Large intestine (tissue), 3 donors: ENCODE measurements around the gene NFATC3. TPM values are rescaled to one million over a fixed set of nuclear protein-coding genes. Genes with fewer than 3 reads are reported as not detected.

ENCODE experiments used
- DNase-seq, 2 donors: peaks; one replicate each; pipeline versions ENCODE4 v3.0.0 to v3.0.0-alpha.2; 2013
- H3K27ac ChIP-seq: one replicate; pipeline ENCODE4 v1.5.1; 2013; ENCODE audit warnings: low read length
- H3K27me3 ChIP-seq: 2 replicates; pipeline ENCODE4 v1.6.1; 2013; ENCODE audit warnings: low read length; ENCODE audit not compliant: control insufficient read depth, insufficient read depth
- H3K36me3 ChIP-seq: 2 replicates; pipeline ENCODE4 v1.6.1; 2013; ENCODE audit warnings: low read length; ENCODE audit not compliant: control insufficient read depth, insufficient read depth
- H3K4me1 ChIP-seq: one replicate; pipeline ENCODE4 v1.6.1; 2013; ENCODE audit warnings: low read length; ENCODE audit not compliant: control insufficient read depth, insufficient read depth
- H3K4me3 ChIP-seq: one replicate; pipeline ENCODE4 v1.5.1; 2013; ENCODE audit warnings: low read length
- H3K9me3 ChIP-seq: one replicate; pipeline ENCODE4 v1.6.1; 2013; ENCODE audit warnings: mild to moderate bottlenecking, low read depth, low read length, moderate library complexity; ENCODE audit not compliant: control insufficient read depth
- WGBS: methylation state at CpG from one replicate; pipeline ENCODE4 v1.1.5; 2013; ENCODE audit warnings: low lambda C conversion rate; ENCODE audit not compliant: insufficient coverage; 5-methylcytosine and 5-hydroxymethylcytosine counted together
- polyA plus RNA-seq: library from polyadenylated mRNA; unstranded; fragments of 120-200 nt; gene quantifications from one replicate; pipeline ENCODE4 v1.2.1, GENCODE V29; 2013

The NFATC3 gene
- polyA plus RNA-seq, 1 donor: 22.0 TPM

GRCh38 chr16:68072038-68072695 lies 13.0 kb upstream of the NFATC3 start:
- Histone ChIP-seq H3K27ac (peak overlapping the region; percentile 33), H3K36me3 (peaks cover 64% of the 10 kb centered on the region)
- no CpG with 5 or more reads among the region's 9 CpGs for WGBS

DNA sequence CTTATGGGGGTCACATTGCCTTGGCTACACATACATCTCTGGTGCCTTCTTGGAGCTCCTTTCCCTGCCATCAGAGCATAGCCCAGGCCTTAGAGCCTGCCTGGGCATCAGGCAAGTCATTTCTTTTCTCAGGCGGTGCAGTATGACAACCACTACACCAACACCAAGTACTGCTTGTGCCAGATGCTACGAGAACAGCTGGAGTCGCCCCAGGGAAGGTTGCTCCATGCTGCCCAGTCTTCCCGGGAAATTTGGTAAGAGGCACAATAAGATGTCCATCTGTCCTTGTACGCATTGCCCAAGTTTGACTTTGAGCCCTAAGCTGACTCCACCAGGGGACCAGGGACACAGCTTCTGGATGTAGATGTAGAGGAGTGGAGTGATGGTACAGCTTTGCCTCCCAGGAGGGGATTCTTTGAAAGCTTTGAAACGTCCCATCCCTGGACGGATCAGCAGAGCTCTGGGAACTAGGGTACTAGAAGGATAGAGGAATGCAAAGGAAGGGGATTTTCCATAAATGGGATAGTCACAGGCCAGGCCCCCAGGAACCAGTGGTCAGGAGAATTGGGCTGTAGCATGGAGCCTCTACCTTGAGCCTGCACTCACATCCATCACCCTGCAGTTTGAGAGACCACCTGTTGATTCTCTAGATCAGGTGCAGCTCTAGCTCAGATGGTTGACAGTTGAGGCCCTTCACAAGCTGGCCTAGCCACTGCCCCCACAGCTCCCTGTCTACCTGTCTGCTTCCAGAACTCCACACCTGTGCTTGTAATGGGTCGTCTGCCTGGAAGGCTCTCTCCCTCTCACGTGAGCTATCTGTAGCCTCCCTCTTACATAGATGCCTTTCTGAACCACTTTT lies 11.0 kb upstream of the NFATC3 start:
- peaks cover 63% of the 10 kb centered on the region for H3K36me3 ChIP-seq
- H3K9me3 ChIP-seq: no peaks in the 10 kb centered on the region
- no CpG with 5 or more reads among the region's 9 CpGs for WGBS
- peaks cover 17% of the 10 kb centered on the region for H3K4me1 ChIP-seq
- no peaks in the 10 kb centered on the region for H3K27me3 ChIP-seq
- DNase-seq: no peak
- H3K4me3 ChIP-seq: no peak overlapping the region
- H3K27ac ChIP-seq: no peak overlapping the region

More at GRCh38 chr16:68072038-68072695, 13.0 kb upstream of the NFATC3 start:
- DNase-seq: peak; percentile 76 to 81
- no peak overlapping the region for H3K4me3 ChIP-seq
- H3K9me3 ChIP-seq: no peaks in the 10 kb centered on the region
- H3K4me1 ChIP-seq: no peaks in the 10 kb centered on the region
- no peaks in the 10 kb centered on the region for H3K27me3 ChIP-seq

DNA sequence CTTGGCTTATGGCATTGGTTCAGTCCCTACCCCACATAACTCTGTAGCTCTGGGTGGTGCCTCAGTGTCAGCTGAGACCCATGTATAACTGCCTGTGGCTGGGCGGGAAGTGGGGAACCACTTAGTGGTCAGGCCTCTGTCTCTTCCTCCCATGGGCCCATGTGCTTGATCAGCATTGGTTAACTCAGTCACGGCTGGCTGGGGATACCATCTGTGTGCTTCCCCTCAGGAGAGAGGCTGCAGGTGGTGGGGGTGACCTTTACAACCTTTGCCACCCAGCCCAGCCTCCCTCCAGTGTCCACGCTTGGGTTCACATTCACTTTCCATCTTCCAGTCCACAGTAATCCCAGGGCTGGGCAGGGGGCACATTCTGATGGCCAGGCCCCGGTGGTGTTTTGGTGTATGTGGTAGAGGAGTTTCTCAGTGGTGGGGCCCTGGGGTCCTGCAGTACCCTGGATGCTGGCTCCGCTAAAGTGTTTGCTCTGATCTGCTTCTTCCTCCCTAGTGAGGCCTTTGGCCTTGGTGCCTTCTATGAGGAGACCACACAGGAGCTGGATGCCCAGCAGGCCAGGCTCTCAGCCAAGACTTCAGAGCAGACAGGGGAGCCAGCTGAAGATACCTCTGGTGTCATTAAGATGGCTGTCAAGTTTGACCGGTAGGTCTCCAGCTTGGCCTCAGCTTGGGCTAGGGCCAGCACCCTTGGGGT lies 10.2 kb upstream of the NFATC3 start:
- Histone ChIP-seq H3K36me3 (peaks cover 57% of the 10 kb centered on the region), H3K27me3 (no peaks in the 10 kb centered on the region), H3K27ac (no peak overlapping the region), H3K9me3 (no peaks in the 10 kb centered on the region), H3K4me1 (peaks cover 26% of the 10 kb centered on the region), H3K4me3 (no peak overlapping the region)
- DNase-seq: no peak
- WGBS: no CpG with 5 or more reads among the region's 6 CpGs

DNA sequence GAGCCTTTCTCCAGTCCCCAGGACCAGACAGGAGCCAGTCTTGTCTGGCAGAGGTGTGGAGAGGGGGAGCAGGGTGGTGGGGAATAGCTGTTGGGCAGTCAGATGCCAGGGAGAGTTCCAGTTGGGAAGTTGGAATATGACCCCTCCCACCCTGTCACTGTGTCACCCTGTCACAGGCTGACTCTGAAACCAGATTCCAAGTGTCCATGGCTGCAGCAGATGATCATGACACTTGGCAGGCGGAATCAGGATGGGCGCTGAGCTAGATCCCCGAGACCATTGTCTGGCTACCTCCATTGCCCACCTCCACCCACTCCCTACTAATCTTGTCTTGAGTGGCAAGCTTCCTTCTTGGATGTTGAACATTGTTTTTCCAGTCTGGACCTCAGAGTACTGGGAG lies 9.2 kb upstream of the NFATC3 start:
- no peak overlapping the region for H3K27ac ChIP-seq
- peaks cover 34% of the 10 kb centered on the region for H3K4me1 ChIP-seq
- no peaks in the 10 kb centered on the region for H3K9me3 ChIP-seq
- no CpG with 5 or more reads among the region's 3 CpGs for WGBS
- H3K27me3 ChIP-seq: no peaks in the 10 kb centered on the region
- H3K36me3 ChIP-seq: peaks cover 48% of the 10 kb centered on the region
- no peak overlapping the region for H3K4me3 ChIP-seq
- DNase-seq: no peak

DNA sequence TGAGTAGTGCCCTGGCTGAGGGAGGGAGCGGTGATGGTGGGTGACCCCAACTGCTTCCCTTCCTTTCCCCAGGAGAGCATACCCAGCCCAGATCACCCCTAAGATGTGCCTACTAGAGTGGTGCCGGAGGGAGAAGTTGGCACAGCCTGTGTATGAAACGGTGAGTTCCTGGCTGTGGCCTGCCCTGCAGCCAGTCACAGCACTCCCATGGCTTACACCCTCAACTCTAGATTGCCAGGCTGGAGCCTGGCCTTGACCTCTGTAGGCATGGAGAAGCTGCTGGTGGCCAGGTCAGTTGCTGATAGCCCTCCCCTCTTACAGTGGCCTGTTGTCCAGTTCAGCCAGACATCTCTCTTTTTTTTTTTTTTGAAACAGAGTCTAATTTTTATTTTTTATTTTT lies 8.6 kb upstream of the NFATC3 start:
- H3K27ac ChIP-seq: no peak overlapping the region
- DNase-seq: no peak
- WGBS: no CpG with 5 or more reads among the region's 3 CpGs
- H3K9me3 ChIP-seq: no peaks in the 10 kb centered on the region
- no peaks in the 10 kb centered on the region for H3K27me3 ChIP-seq
- peaks cover 40% of the 10 kb centered on the region for H3K4me1 ChIP-seq
- peaks cover 42% of the 10 kb centered on the region for H3K36me3 ChIP-seq
- H3K4me3 ChIP-seq: no peak overlapping the region

DNA sequence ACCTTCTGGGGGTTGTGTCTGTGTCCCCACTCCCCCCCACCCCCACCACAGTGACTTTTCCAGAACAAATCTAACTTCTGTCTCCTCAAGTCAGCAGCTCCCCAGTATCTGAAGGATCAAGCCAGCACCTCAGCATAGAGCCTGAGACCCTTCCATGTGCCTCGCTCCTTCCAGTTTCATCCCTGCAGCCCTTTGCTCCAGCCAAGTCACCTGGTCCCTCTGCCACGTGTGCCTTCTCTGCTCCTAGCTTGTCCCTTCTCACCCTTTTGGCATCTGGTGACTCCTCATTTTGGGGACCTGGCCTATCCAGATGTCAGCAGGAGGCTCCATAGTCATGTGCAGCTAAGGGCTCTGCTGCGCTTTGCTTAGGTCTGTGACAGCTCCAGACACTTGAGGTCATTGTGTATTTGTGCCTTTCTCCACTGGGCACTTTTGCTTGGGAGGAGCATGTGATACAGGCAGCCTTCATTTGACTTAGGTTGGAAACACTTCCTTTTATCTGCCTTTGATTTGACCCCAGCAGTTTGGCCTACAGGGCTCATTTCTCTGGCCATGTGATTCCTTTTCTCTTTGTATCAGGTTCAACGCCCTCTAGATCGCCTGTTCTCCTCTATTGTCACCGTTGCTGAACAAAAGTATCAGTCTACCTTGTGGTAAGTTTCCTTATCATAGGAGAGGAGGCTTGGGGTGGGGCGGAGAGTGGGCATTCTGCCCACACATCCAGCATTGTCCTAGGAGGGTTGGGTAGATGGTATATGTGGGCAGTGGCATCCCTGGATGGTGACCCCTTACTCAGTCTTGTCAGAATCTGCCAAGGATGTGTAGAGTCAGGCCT lies 7.1 kb upstream of the NFATC3 start:
- Histone ChIP-seq H3K36me3 (peaks cover 33% of the 10 kb centered on the region), H3K27ac (peak overlapping the region; percentile 91), H3K4me1 (peaks cover 53% of the 10 kb centered on the region), H3K27me3 (no peaks in the 10 kb centered on the region), H3K9me3 (no peaks in the 10 kb centered on the region), H3K4me3 (no peak overlapping the region)
- WGBS: no CpG with 5 or more reads among the region's 7 CpGs
- DNase-seq: peak in 1 of 2 donors; percentile 72

DNA sequence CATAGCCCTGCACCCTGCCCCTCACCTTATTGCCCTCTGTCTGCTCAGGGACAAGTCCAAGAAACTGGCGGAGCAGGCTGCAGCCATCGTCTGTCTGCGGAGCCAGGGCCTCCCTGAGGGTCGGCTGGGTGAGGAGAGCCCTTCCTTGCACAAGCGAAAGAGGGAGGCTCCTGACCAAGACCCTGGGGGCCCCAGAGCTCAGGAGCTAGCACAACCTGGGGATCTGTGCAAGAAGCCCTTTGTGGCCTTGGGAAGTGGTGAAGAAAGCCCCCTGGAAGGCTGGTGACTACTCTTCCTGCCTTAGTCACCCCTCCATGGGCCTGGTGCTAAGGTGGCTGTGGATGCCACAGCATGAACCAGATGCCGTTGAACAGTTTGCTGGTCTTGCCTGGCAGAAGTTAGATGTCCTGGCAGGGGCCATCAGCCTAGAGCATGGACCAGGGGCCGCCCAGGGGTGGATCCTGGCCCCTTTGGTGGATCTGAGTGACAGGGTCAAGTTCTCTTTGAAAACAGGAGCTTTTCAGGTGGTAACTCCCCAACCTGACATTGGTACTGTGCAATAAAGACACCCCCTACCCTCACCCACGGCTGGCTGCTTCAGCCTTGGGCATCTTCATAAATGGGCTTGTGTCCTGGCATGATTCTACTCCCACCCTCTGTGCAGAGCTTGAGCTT lies 6.3 kb upstream of the NFATC3 start:
- DNase-seq: peak in 1 of 2 donors; percentile 58
- H3K36me3 ChIP-seq: peaks cover 30% of the 10 kb centered on the region
- H3K4me3 ChIP-seq: no peak overlapping the region
- no peaks in the 10 kb centered on the region for H3K27me3 ChIP-seq
- WGBS: no CpG with 5 or more reads among the region's 8 CpGs
- peaks cover 60% of the 10 kb centered on the region for H3K4me1 ChIP-seq
- H3K27ac ChIP-seq: peak overlapping the region; percentile 91
- H3K9me3 ChIP-seq: no peaks in the 10 kb centered on the region

DNA sequence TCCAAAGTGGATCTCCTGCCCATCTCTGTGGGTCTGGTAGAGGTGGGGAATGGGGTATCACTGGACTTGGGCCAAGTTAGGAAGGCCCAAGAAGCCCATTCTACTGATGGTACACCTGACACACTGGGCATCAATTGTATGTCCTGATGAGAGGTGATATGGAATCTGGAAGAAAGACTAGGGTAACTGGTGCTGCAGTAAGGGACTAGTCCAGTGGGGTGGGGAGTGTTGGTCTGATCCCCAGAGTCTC lies 5.9 kb upstream of the NFATC3 start:
- peaks cover 65% of the 10 kb centered on the region for H3K4me1 ChIP-seq
- H3K27me3 ChIP-seq: no peaks in the 10 kb centered on the region
- peaks cover 26% of the 10 kb centered on the region for H3K36me3 ChIP-seq
- no peaks in the 10 kb centered on the region for H3K9me3 ChIP-seq
- H3K4me3 ChIP-seq: no peak overlapping the region
- peak overlapping the region; percentile 91 for H3K27ac ChIP-seq
- no peak for DNase-seq

DNA sequence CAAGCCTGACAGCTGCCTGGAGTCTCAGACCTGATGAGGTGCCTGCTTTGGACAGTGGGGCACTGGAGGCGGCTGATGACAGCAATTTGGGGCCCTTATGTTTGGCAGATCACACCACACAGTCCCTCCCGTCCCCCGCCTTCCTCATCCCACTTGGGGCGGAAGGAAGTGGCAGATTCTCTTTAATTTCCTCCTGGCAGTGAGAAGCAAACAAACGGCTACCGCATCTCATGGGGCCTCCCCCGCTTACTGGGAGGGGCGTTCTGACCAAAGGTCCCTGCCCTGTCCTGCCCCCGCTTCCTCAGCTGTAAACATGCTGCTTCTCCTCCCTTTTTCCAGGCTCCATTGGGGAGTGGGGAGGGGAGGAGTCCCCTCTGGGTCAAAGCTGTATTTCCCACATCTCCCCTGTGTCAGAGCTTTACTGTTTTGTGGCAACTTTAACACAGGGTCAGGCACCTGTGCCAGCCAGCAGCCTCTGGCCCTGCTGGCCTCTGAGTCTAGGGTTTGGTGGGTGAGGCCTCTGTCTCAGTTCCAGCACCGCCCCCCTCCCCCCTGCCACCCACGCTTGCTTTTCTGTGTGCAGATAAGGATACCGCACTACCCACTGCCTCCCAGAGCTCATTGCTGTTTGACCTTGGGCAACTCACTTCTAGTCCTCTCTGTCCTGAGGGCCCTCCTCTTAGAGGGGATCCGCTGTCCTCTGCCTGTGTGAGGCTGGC lies 5.4 kb upstream of the NFATC3 start:
- H3K9me3 ChIP-seq: no peaks in the 10 kb centered on the region
- H3K27ac ChIP-seq: peak overlapping the region; percentile 91
- WGBS: no CpG with 5 or more reads among the region's 13 CpGs
- H3K4me3 ChIP-seq: no peak overlapping the region
- peak; percentile 88 to 96 for DNase-seq
- peaks cover 21% of the 10 kb centered on the region for H3K36me3 ChIP-seq
- no peaks in the 10 kb centered on the region for H3K27me3 ChIP-seq
- H3K4me1 ChIP-seq: peaks cover 66% of the 10 kb centered on the region
